HL-60 (cell line): Measurements from ENCODE around the gene CD72.
"Not testable (repeated sequence)": the region's sequence is repeated elsewhere in the genome, so short reads cannot be mapped to it uniquely, and the experiment has no call there.

Source experiments
- DNase-seq, 2 experiments: peaks; one replicate each; pipeline ENCODE4 v3.0.0-alpha.2; 2010 to 2020; ENCODE audit warnings: low read depth in 1 of 2, low spot score in 1 of 2
- H3K27ac ChIP-seq: fragments of 250-450 bp; sonication (Bioruptor Pico); replicated peaks from 2 replicates; pipeline ENCODE4 v1.5.1; 2020; ENCODE audit warnings: mild to moderate bottlenecking, moderate library complexity
- H3K27me3 ChIP-seq: fragments of 250-450 bp; sonication (Bioruptor Pico); 2 replicates; pipeline ENCODE4 v1.5.1; 2021; ENCODE audit warnings: mild to moderate bottlenecking, moderate library complexity; ENCODE audit not compliant: insufficient read depth, poor library complexity, severe bottlenecking
- H3K4me3 ChIP-seq: replicated peaks from 2 replicates; pipeline ENCODE4 v1.5.1; 2011; ENCODE audit warnings: mild to moderate bottlenecking, control low read depth, low read length; ENCODE audit not compliant: insufficient read depth
- GABPA ChIP-seq: IDR thresholded peaks from 2 replicates; pipeline ENCODE4 v1.6.1; 2012; ENCODE audit warnings: low read depth
- POLR2AphosphoS5 ChIP-seq: IDR thresholded peaks from 2 replicates; pipeline ENCODE4 v1.6.1; 2012; ENCODE audit warnings: low read depth
- SPI1 ChIP-seq: IDR thresholded peaks from 2 replicates; pipeline ENCODE4 v1.6.1; 2012; ENCODE audit warnings: low read depth, mild to moderate bottlenecking, borderline replicate concordance
- TF ChIP-seq, protein P1 (sequence below): IDR thresholded peaks from one replicate; pipeline ENCODE4 v1.5.1; 2011; ENCODE audit warnings: low read length, control low read depth, inconsistent platforms; ENCODE audit not compliant: insufficient read depth
- TF ChIP-seq, protein P2 (sequence below): IDR thresholded peaks from 2 replicates; pipeline ENCODE4 v1.6.1; 2012; ENCODE audit warnings: low read depth; ENCODE audit not compliant: insufficient replicate concordance

Gene CD72

DNA sequence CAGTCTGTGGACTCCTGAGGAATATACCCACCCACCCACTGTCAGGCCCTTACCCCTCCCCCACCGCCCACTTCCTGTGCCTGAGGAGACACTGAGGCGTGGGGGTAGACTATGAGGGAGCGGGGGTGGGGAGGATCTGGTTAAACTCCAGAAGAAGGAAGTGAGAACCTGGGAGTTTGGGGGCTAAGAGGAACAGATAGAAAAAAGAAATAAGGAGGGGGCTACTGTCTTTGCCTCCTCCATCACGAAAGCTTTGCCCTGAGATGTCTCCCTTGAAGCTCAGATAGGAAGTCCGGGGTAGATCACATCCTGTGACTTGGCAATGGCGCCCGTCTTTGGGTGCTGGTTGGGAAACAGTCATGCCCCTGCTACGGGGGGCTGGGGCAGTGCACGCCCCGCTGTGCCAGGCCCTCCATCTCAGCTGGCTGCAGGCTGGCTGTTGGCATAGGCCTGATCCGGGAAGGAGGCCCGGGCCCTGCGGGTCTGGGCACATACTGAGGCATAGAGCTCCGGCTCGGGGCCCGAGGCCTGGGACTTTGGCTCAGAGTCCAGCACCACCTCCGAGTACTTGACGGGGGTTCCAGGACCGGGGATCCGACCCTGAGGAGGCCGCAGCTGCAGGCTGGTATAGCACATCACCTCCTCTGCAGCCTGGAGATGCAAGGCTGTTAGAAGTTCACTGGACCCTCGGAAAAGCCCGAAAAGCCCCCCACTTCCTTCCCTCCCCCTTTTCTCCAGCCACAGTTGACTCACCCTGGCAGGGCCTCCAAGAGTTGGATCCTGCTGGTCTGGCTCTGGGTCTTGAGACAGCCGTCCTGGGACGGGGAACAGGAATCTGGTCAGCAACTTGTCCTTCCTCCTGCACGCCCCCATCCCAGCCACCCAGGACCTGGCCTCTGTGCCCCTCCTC lies 31.5 kb upstream of the CD72 start:
- H3K27ac ChIP-seq = peak overlapping the region; percentile 64
- no peak overlapping the region for H3K4me3 ChIP-seq
- DNase-seq = peak; percentile 59
- TF ChIP-seq, protein P1, sequence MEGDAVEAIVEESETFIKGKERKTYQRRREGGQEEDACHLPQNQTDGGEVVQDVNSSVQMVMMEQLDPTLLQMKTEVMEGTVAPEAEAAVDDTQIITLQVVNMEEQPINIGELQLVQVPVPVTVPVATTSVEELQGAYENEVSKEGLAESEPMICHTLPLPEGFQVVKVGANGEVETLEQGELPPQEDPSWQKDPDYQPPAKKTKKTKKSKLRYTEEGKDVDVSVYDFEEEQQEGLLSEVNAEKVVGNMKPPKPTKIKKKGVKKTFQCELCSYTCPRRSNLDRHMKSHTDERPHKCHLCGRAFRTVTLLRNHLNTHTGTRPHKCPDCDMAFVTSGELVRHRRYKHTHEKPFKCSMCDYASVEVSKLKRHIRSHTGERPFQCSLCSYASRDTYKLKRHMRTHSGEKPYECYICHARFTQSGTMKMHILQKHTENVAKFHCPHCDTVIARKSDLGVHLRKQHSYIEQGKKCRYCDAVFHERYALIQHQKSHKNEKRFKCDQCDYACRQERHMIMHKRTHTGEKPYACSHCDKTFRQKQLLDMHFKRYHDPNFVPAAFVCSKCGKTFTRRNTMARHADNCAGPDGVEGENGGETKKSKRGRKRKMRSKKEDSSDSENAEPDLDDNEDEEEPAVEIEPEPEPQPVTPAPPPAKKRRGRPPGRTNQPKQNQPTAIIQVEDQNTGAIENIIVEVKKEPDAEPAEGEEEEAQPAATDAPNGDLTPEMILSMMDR = no peak
- TF ChIP-seq SPI1 = peak; percentile 82
- no peaks in the 10 kb centered on the region for H3K27me3 ChIP-seq

DNA sequence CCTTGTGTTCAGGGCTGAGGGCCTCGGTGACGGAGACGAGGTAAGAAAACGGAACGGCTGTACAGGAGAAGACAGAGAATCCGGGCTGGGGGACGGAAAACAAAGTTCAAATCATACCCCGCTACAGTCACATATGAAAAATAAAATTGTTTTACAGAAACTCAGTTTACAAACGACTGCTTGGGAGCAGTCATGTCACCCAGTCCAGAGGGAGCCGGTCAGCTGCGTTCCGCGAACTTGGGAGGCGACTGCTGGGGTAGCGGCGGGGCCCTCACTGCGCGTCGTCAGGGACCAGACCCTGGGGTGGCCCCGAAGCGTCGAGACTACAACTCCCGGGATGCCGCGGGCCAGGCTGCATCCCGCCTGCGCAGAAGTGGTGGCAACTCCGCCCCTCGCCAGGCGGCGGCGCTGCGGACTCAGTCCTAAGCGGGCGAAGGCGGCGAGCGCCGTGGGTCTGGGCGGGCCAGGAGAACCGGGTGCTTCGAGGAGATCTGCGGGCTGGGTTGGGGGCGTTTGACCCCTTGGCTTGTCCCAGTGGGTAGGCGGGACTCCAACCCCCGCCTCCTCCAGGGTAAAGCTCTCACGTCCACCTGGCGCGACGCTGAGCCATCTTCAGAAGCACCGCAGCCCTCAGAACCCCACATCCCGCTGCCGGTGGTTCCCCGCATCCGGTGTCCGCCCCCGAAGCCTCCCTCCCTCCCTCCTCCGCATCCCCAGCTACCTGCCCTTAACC lies 28.5 kb upstream of the CD72 start:
- Histone ChIP-seq H3K27ac (peak overlapping the region; percentile 65), H3K4me3 (peak overlapping the region; percentile 54), H3K27me3 (no peaks in the 10 kb centered on the region)
- DNase-seq = peak; percentile 78 to 88
- TF ChIP-seq, protein P1 = peak; percentile 71
- peak; percentile 42; the same call in 1 of the 2 replicates for TF ChIP-seq GABPA
- TF ChIP-seq SPI1 = no peak
- TF ChIP-seq, protein P2, sequence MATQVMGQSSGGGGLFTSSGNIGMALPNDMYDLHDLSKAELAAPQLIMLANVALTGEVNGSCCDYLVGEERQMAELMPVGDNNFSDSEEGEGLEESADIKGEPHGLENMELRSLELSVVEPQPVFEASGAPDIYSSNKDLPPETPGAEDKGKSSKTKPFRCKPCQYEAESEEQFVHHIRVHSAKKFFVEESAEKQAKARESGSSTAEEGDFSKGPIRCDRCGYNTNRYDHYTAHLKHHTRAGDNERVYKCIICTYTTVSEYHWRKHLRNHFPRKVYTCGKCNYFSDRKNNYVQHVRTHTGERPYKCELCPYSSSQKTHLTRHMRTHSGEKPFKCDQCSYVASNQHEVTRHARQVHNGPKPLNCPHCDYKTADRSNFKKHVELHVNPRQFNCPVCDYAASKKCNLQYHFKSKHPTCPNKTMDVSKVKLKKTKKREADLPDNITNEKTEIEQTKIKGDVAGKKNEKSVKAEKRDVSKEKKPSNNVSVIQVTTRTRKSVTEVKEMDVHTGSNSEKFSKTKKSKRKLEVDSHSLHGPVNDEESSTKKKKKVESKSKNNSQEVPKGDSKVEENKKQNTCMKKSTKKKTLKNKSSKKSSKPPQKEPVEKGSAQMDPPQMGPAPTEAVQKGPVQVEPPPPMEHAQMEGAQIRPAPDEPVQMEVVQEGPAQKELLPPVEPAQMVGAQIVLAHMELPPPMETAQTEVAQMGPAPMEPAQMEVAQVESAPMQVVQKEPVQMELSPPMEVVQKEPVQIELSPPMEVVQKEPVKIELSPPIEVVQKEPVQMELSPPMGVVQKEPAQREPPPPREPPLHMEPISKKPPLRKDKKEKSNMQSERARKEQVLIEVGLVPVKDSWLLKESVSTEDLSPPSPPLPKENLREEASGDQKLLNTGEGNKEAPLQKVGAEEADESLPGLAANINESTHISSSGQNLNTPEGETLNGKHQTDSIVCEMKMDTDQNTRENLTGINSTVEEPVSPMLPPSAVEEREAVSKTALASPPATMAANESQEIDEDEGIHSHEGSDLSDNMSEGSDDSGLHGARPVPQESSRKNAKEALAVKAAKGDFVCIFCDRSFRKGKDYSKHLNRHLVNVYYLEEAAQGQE = no peak
- TF ChIP-seq POLR2AphosphoS5 = peak; percentile 50; the same call in 1 of the 2 replicates

DNA sequence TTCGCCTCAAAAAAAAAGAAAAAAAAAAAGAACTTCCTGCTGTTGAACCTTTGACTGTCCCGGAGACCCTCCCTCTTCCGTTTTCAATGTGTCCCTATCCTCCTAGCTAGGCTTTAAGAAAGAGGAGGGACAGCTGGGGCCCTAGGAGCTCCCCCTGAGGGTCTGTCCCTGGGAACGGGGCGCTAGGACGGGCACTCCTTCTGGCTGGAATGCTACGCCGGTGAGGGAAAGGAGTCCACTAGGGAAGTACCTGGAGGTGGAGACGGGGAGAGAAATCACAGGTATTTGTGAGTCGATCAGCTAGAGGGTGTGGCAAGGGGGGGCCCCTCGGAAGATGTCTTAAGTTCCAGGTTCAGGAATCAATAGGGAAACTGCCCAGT lies 27.9 kb upstream of the CD72 start:
- H3K27ac ChIP-seq = peak overlapping the region; percentile 65
- TF ChIP-seq GABPA (no peak), SPI1 (no peak), POLR2AphosphoS5 (no peak)
- TF ChIP-seq, protein P1 = no peak
- TF ChIP-seq, protein P2 = no peak
- H3K4me3 ChIP-seq = peak overlapping the region; percentile 54
- DNase-seq = no peak
- H3K27me3 ChIP-seq = no peaks in the 10 kb centered on the region

DNA sequence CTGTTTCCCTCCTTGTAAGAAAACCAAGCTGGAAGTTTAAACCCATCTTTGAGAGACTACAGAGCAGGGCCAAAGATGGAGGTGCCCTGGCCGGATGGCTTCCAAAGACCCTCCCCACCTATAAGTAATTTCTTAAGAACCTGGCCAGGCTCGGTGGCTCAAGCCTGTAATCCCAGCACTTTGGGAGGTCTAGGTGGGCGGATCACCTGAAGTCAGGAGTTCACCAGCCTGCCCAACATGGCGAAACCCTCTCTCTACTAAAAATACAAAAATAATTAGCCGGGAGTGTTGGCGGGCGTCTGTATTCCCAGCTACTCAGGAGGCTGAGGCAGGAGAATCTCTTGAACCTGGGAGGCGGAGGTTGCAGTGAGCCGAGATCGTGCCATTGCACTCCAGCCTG lies 27.5 kb upstream of the CD72 start:
- not testable (repeated sequence) for H3K27me3 ChIP-seq, DNase-seq, H3K4me3 ChIP-seq
- peak overlapping the region; percentile 36 for H3K27ac ChIP-seq
